Testis (tissue), 3 donors: ENCODE results near the gene GPR183. TPM values are rescaled to one million over a fixed set of nuclear protein-coding genes. Genes with fewer than 3 reads are reported as not detected.

Experiments
- DNase-seq: peaks from one replicate; pipeline ENCODE4 v3.0.0-alpha.2; 2019
- H3K27ac ChIP-seq, 2 donors: fragments of 200-600 bp; sonication (generic); one replicate each; pipeline ENCODE4 v1.5.1; 2019
- H3K27me3 ChIP-seq: fragments of 200-600 bp; sonication (generic); one replicate; pipeline ENCODE4 v1.5.1; 2019
- H3K36me3 ChIP-seq: fragments of 200-600 bp; sonication (generic); one replicate; pipeline ENCODE4 v1.5.1; 2017; ENCODE audit warnings: low read depth; ENCODE audit errors: missing control alignments
- H3K4me1 ChIP-seq: fragments of 200-600 bp; sonication (generic); one replicate; pipeline ENCODE4 v1.5.1; 2019
- H3K4me3 ChIP-seq, 2 donors: fragments of 200-600 bp; sonication (generic); one replicate each; pipeline ENCODE4 v1.5.1; 2017 to 2019
- H3K9me3 ChIP-seq: fragments of 200-600 bp; sonication (generic); one replicate; pipeline ENCODE4 v1.5.1; 2017
- CTCF ChIP-seq, 3 experiments: fragments of 450-650 bp in 2 of 3; fragments of 200-600 bp in 1 of 3; sonication (generic) in 1 of 3; IDR thresholded peaks; one replicate each; pipeline ENCODE4 v1.5.1; 2016 to 2019; ENCODE audit warnings: antibody characterized with exemption in 3 of 3, mild to moderate bottlenecking in 2 of 3, moderate library complexity in 1 of 3
- POLR2A ChIP-seq: fragments of 450-650 bp; IDR thresholded peaks from one replicate; pipeline ENCODE4 v1.6.1; 2017; ENCODE audit warnings: antibody characterized with exemption, mild to moderate bottlenecking, moderate library complexity
- WGBS, 2 donors: methylation state at CpG; one replicate each; pipeline ENCODE4 v1.1.5; 2018; 5-methylcytosine and 5-hydroxymethylcytosine counted together
- intact Hi-C: fragments of 100-400 bp; cut with DNase I; formaldehyde crosslinking; loops from one replicate; pipeline ENCODE4 v1.15.1; 2023; ENCODE audit warnings: low total_unique reads
- polyA plus RNA-seq: library from polyadenylated mRNA; stranded (reverse); fragments of 350-450 nt; fragmentation: Illumina TruSeq; extraction: RNeasy Lipid Tissue Mini Kit (QIAGEN cat#74804); gene quantifications from one replicate; pipeline ENCODE4 v1.2.3, GENCODE V29; 2014; ENCODE audit warnings: low read depth, low replicate concordance; ENCODE audit not compliant: insufficient read depth
- total RNA-seq, 2 donors: library from RNA; depleted of rRNA; stranded (reverse); fragments of >200 nt; gene quantifications; one replicate each; pipeline ENCODE4 v1.2.3, GENCODE V29; 2016

Gene GPR183
- total and polyA plus RNA-seq, 3 donors from 2014 or later: 0.39 to 6.9 (median 2.3) TPM

GRCh38 chr13:99271249-99271648 lies 36.0 kb downstream of the GPR183 start:
- Histone ChIP-seq H3K9me3 (no peaks in the 10 kb centered on the region), H3K36me3 (no peaks in the 10 kb centered on the region), H3K27ac (no peak overlapping the region), H3K4me3 (no peak overlapping the region), H3K4me1 (peaks cover 15% of the 10 kb centered on the region), H3K27me3 (no peaks in the 10 kb centered on the region)
- TF ChIP-seq POLR2A (no peak), CTCF (IDR thresholded peaks at IDR 0.05) (no peak)
- intact Hi-C loops: loop anchor here (5.0 kb wide), 2 partner anchors 94 to 166 kb away; no protein-coding TSS in a partner anchor
- no peak for DNase-seq
- WGBS, 2 donors: 82 to 86% methylated on average over 3 of the region's 3 CpGs

- TF ChIP-seq CTCF (IDR thresholded peaks at IDR 0.05): no peak
- TF ChIP-seq POLR2A: no peak
- Histone ChIP-seq H3K9me3 (no peaks in the 10 kb centered on the region), H3K27ac (peak overlapping the region in 1 of 2 donors; percentile 41), H3K36me3 (no peaks in the 10 kb centered on the region), H3K27me3 (no peaks in the 10 kb centered on the region), H3K4me3 (no peak overlapping the region), H3K4me1 (peaks cover 15% of the 10 kb centered on the region)
- intact Hi-C loops: loop anchor here (5.0 kb wide), 2 partner anchors 93 to 167 kb away; no protein-coding TSS in a partner anchor
- 79 to 81% methylated on average over 2 of the region's 2 CpGs for WGBS, 2 donors
- no peak for DNase-seq
These were observed 36.7 kb downstream of the GPR183 start for GRCh38 chr13:99270518-99270917.

- no peaks in the 10 kb centered on the region for H3K27me3 ChIP-seq
- DNase-seq: no peak
- TF ChIP-seq POLR2A: no peak
- TF ChIP-seq CTCF (IDR thresholded peaks at IDR 0.05): peak; percentile 62 to 84 (median 68)
- no peaks in the 10 kb centered on the region for H3K9me3 ChIP-seq
- intact Hi-C loops: loop anchor here (5.0 kb wide), 2 partner anchors 92 to 168 kb away; no protein-coding TSS in a partner anchor
- peak overlapping the region in 1 of 2 donors; percentile 41 for H3K27ac ChIP-seq
- peaks cover 15% of the 10 kb centered on the region for H3K4me1 ChIP-seq
- no peak overlapping the region for H3K4me3 ChIP-seq
- no peaks in the 10 kb centered on the region for H3K36me3 ChIP-seq
- WGBS, 2 donors: 60 to 67% methylated on average over 3 of the region's 3 CpGs
These were observed 37.5 kb downstream of the GPR183 start for GRCh38 chr13:99269627-99270241.

GRCh38 chr13:99268822-99269221 lies 38.4 kb downstream of the GPR183 start:
- no peaks in the 10 kb centered on the region for H3K36me3 ChIP-seq
- intact Hi-C loops: no loop called here
- TF ChIP-seq CTCF (IDR thresholded peaks at IDR 0.05): no peak
- TF ChIP-seq POLR2A: no peak
- peak overlapping the region; percentile 3 to 21 for H3K27ac ChIP-seq
- H3K9me3 ChIP-seq: no peaks in the 10 kb centered on the region
- no peak for DNase-seq
- peaks cover 15% of the 10 kb centered on the region for H3K4me1 ChIP-seq
- H3K4me3 ChIP-seq: no peak overlapping the region
- WGBS, 2 donors: 53 to 78% methylated on average over 3 of the region's 3 CpGs
- H3K27me3 ChIP-seq: no peaks in the 10 kb centered on the region

- Histone ChIP-seq H3K9me3 (no peaks in the 10 kb centered on the region), H3K36me3 (no peaks in the 10 kb centered on the region), H3K27ac (peak overlapping the region in 1 of 2 donors; percentile 43), H3K4me3 (no peak overlapping the region), H3K4me1 (peaks cover 15% of the 10 kb centered on the region), H3K27me3 (no peaks in the 10 kb centered on the region)
- WGBS, 2 donors: 77 to 82% methylated on average over 4 of the region's 4 CpGs
- no peak for DNase-seq
- no peak for TF ChIP-seq POLR2A
- TF ChIP-seq CTCF (IDR thresholded peaks at IDR 0.05): no peak
- intact Hi-C loops: no loop called here
These were observed 39.3 kb downstream of the GPR183 start for GRCh38 chr13:99267927-99268326.
